ENCODE results near the gene TSHZ1. TPM values are rescaled to one million over a fixed set of nuclear protein-coding genes. Genes with fewer than 3 reads are reported as not detected.

TSHZ1 gene
- 9.2 TPM for polyA plus RNA-seq (2013, experiment 1 of 2; ENCODE audit: insufficient read length)
- polyA plus RNA-seq (2013, experiment 2 of 2; ENCODE audit: insufficient read length) = 7.4 TPM

GRCh38 chr18:75210274-75211001 is at the start of gene TSHZ1:
TSS of gene TSHZ1 (plus strand) at chr18:75210797. CDS start at chr18:75211877, 1,080 bp downstream.
- peak; percentile 87 for DNase-seq

GRCh38 chr18:75161256-75162028 is 49.2 kb upstream of the TSHZ1 start:
- DNase-seq = no peak

GRCh38 chr18:75162467-75162866 is 48.1 kb upstream of the TSHZ1 start:
- no peak for DNase-seq

- DNase-seq = no peak
Measured at GRCh38 chr18:75162978-75163377, 47.6 kb upstream of the TSHZ1 start.

- DNase-seq = no peak
Measured at GRCh38 chr18:75163736-75164135, 46.9 kb upstream of the TSHZ1 start.

GRCh38 chr18:75164479-75164878 is 46.1 kb upstream of the TSHZ1 start:
- no peak for DNase-seq

- DNase-seq = no peak
Measured at GRCh38 chr18:75165926-75166325, 44.7 kb upstream of the TSHZ1 start.

- DNase-seq = no peak
Measured at GRCh38 chr18:75167137-75167536, 43.5 kb upstream of the TSHZ1 start.

GRCh38 chr18:75167759-75168618 is 42.6 kb upstream of the TSHZ1 start:
- DNase-seq = no peak

GRCh38 chr18:75168619-75169018 is 42.0 kb upstream of the TSHZ1 start:
- DNase-seq = no peak

- no peak for DNase-seq
Measured at GRCh38 chr18:75169411-75169810, 41.2 kb upstream of the TSHZ1 start.

GRCh38 chr18:75170022-75170789 is 40.4 kb upstream of the TSHZ1 start:
- no peak for DNase-seq

GRCh38 chr18:75170916-75171315 is 39.7 kb upstream of the TSHZ1 start:
- no peak for DNase-seq

GRCh38 chr18:75172299-75173124 is 38.1 kb upstream of the TSHZ1 start:
- no peak for DNase-seq

GRCh38 chr18:75173125-75173432 is 37.5 kb upstream of the TSHZ1 start:
- no peak for DNase-seq

- DNase-seq = no peak
Measured at GRCh38 chr18:75173738-75174137, 36.9 kb upstream of the TSHZ1 start.

GRCh38 chr18:75176849-75177248 is 33.7 kb upstream of the TSHZ1 start:
- DNase-seq = no peak

- DNase-seq = no peak
Measured at GRCh38 chr18:75178376-75178775, 32.2 kb upstream of the TSHZ1 start.

GRCh38 chr18:75179819-75180600 is 30.6 kb upstream of the TSHZ1 start:
- DNase-seq = no peak

GRCh38 chr18:75183524-75183923 is 27.1 kb upstream of the TSHZ1 start:
- DNase-seq = peak; percentile 6

Data from fibroblast of skin of back (primary cell).